GM12864 (cell line): ENCODE data around the gene FAXC.
A peak's percentile ranks its signal among the peaks of the same experiment; 100 is the strongest.

ENCODE experiments used
- DNase-seq: peaks from one replicate; pipeline ENCODE4 v3.0.0-alpha.2; 2011; ENCODE audit warnings: low read depth
- H3K4me3 ChIP-seq: 2 replicates; pipeline ENCODE4 v1.5.1; 2011; ENCODE audit warnings: mild to moderate bottlenecking, low read depth, low read length, control low read depth
- CTCF ChIP-seq: IDR thresholded peaks from 2 replicates; pipeline ENCODE4 v1.5.1; 2011; ENCODE audit warnings: low read depth, mild to moderate bottlenecking, moderate library complexity, low read length, control low read depth, inconsistent platforms; ENCODE audit errors: missing control alignments

Gene FAXC

GRCh38 chr6:99294786-99295185 is 54.7 kb downstream of the FAXC start:
- TF ChIP-seq CTCF = no peak
- no peak for DNase-seq
- no peak overlapping the region for H3K4me3 ChIP-seq

GRCh38 chr6:99289701-99290100 is 59.8 kb downstream of the FAXC start:
- no peak for DNase-seq
- no peak overlapping the region for H3K4me3 ChIP-seq
- no peak for TF ChIP-seq CTCF

- no peak for TF ChIP-seq CTCF
- no peak for DNase-seq
- H3K4me3 ChIP-seq = no peak overlapping the region
These were observed 60.8 kb downstream of the FAXC start for GRCh38 chr6:99288668-99289067.

- no peak for DNase-seq
These were observed 62.0 kb downstream of the FAXC start for GRCh38 chr6:99287523-99287922.

GRCh38 chr6:99285881-99286280 is 63.6 kb downstream of the FAXC start:
- TF ChIP-seq CTCF = no peak
- DNase-seq = no peak
- no peak overlapping the region for H3K4me3 ChIP-seq

More at GRCh38 chr6:99287523-99287922, 62.0 kb downstream of the FAXC start:
- no peak for TF ChIP-seq CTCF
- H3K4me3 ChIP-seq = no peak overlapping the region

GRCh38 chr6:99282479-99283062 is 66.9 kb downstream of the FAXC start:
- no peak overlapping the region for H3K4me3 ChIP-seq
- no peak for DNase-seq
- peak; percentile 17 for TF ChIP-seq CTCF

GRCh38 chr6:99276747-99277146 is 72.7 kb downstream of the FAXC start:
- no peak overlapping the region for H3K4me3 ChIP-seq
- no peak for TF ChIP-seq CTCF
- DNase-seq = no peak
